GM19240 (cell line): Measurements from ENCODE around the gene ELAVL4.

Source experiments
- DNase-seq: peaks from one replicate; pipeline ENCODE4 v3.0.0; 2011; ENCODE audit warnings: low spot score; ENCODE audit not compliant: insufficient read length

ELAVL4 gene

DNA sequence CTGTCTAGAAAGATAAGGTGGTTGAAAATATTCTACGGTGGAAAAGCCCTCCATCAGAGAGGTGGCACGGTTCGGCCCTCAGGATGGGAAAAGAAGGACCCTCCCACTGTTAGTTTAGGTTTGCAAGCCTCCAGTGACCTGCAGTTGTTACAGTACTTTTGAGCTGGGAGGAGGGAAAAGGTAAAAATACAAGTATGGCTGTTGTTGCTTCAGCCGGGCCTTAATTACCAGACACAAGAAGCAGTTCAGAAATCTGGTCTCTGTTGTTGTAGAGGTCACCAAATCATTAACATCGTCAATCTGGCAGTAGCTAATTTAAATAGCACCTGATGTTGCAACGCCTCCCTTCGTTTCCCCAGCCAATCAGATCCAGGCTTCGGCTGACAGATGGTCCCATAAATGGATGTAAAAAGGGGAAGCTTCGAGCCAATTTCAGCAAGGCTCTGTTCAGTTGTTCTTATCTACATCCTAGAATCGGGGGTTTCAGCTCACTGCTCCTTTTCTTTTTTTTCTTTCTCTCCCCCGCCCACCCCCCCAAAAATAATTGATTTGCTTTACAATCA is at the start of gene ELAVL4:
ELAVL4 (plus strand) TSS at position 424 of the 563 bp plus-strand sequence. CDS start 270 bp downstream, outside the sequence.
- DNase-seq: no peak

DNA sequence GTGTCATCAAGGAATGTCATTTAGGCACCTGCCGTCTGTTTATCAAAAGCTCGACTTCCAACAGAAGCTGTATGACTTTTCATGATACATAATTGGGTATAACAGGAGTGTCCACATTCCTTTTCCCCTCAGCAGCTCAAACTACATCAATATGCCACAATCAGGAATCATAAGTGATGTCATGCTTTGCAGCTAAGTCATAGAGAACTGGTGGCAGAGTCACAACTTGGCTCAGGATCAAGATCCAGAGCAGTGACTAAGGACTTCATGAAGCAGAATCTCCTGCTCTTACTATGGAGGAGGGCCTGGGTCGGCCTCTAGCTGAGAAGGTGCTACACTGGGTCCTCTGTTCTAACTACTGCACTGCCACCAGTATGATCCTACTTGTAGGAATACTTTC is 48.4 kb upstream of the ELAVL4 start:
- no peak for DNase-seq

DNA sequence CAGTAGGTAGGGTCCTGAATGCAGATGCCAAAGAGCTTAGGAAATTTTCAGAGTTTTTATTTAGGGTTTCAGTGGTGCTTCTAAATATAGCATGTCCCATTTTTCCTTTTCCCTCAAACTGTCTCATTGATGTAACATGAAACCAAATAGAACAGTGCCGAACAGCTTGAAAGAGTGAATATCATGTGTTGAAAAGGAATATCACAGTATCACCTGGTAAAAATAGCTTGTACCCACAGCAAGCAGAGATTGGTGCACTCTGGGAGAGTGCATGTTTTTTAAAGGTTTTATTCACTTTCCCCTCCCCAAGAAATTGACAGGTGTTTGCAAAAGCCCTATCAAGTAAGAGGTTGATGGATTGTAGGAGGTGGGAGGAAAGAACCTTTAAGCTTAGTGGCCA is 41.9 kb upstream of the ELAVL4 start:
- DNase-seq: no peak

DNA sequence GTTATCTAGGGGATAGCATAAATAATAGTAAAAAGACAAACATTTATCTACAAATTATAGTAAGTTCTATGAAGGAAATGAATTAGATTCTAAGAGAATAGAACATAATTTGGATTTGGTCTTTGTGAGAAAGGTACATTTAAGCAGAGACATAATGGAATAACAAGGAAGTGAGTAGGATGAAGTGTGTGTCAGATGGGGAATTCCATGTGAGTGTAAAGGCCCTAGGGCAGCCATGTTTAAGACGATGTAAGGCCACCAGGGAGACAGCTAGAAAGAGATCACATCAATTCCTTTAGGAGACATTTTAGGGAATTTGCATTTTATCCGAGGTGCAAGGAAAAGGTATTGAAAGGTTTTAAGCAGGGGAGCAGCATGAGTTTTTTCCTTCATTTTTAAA is 33.8 kb upstream of the ELAVL4 start:
- no peak for DNase-seq

DNA sequence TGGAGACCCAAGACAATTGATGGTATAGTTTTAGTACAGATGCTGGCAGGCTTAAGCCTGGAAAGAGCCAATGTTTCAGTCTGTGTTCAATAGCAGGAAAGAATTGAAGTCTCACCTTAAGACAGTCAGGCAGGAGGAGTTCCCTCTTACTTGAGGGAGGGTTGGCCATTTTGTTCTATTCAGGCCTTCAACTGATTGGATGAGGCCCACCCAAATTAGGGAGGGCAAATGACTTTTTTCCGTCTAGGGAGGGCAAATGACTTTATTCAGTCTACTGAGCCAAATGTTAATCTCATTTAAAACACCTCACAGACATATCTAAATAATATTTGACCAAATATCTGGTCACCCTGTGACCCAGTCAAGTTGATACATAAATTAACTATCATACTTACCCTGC is 31.4 kb upstream of the ELAVL4 start:
- DNase-seq: no peak

DNA sequence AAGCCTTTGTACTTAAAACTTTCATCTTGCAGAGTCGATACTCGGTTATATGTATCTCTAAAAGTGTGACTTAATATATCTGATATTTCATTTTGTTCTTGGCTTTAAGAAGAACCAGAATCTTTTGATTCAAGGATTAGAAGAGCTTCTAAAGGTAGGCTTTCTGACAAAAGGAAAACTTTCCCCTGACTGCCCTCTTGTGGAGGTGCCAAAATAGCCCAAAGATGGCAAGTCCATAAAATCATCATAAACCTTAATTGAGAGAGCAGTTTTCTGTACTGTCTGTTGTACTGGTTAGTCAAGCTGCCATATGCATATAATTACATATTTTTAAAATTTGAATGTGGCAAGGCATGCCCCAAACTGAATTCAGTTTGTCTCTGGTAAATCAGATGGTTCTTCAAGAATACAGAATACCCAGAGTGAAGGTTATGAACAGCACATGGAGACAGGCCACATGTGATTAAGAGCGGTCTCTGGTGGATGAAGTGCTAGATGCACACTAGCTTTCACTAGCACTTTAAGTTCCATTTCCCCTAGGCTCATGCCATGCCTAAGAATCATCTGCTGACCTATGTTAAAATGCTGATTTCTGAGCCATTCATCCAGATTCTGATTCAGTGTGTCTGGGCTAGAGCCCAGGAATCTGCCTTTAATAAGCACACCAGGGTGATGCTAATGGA is 27.7 kb upstream of the ELAVL4 start:
- no peak for DNase-seq

DNA sequence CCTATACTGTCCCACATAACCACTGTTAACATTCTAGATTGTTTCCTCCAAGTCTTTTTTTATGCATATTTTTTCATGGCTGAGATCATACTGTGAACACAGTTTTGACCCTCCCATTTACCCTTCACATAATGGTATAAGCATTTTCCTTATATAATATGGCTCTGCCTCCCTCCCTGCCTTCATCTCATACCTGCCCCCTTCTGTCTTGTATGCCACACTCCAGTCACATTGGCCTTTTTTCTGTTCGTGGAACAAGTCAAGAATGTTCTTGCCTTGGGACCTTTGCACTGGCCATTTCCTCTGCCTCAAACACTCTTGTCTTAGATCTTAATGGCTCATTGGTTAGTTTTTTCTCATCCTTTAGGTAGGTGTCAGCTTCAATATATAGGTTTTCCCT is 24.3 kb upstream of the ELAVL4 start:
- DNase-seq: no peak

DNA sequence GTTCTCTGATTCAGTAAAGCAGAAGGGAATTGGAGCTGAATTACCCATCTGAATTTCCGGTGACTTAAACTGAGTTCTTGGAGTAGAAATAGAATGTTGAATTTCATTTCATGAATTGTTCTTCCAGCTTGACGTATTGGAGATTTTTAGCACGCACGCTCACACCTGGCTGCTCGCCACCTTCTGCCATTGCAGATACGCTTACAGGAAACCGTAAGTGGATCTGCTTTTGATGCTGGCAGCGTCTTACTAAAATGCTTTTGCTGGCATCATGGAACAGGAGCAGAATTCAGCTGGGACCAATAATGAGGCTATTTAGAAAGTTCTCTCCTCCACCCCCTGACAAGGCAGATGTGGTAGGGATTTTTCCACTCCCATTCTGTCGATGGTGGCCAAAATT is 17.7 kb upstream of the ELAVL4 start:
- DNase-seq: no peak

DNA sequence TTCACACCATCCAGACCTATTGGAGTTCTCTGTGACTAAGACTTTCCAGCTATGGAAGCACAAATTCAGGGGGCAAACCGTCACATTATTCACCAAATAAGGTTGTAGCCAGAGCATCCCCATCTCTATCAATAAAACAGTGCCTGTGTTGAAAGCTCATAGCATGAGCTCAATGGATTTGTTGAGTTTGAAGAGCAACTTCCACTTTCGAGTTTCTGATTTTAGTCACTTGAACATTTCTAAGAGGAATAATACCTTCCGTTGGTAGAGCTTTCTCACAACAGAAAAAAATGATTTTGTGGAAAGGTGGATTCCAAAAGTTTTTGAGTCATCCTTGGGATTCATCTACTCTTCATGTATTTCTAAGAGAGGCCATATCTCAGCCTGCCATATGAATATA is 13.0 kb upstream of the ELAVL4 start:
- no peak for DNase-seq

DNA sequence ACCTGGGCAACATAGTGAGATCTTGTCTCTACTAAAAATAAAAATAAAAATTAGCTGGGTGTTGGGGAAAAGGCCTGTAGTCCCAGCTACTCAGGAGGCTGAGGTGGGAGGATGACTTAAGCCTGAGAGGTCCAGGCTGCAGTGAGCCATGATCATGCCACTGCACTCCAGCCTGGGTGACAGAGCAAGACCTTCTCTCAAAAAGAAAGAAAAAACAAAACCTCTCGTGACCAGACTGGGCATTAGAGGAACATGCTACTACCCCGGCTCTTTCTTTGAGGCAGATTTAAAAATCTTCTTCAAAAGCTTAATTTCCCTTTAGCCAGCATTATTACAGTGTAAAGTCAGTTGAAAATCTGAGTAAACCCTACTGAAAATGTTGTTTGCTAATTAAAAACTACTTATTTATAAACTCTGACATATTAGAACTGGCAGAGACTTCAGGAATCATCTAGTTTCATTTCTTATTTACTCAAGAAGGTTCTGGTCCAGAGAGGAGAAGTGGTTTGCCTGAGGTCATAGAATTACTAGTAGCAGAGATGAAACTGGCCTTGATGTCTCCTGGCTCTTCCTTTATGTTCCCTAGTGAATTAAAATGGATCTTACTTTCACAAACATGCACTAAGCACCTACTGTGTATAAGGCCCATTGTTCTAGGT is 11.6 kb upstream of the ELAVL4 start:
- DNase-seq: no peak

DNA sequence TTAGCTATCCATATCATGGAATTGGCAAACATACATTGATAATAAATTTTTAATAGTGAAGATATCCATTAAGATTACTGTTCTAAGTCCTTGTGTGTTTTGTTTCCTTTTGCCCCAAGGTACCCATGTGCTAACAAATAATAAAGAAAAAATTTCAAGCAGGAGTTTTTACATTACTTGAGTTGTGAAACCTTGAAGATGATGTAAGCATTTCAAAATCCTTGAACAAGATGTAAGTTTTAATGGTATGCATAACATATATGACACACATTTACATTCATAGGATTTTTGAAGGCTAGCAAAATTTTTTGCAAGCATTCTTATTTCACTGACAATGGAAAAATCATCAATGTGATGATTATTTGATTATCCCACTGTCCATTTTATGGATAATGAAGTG is 10.9 kb upstream of the ELAVL4 start:
- no peak for DNase-seq

DNA sequence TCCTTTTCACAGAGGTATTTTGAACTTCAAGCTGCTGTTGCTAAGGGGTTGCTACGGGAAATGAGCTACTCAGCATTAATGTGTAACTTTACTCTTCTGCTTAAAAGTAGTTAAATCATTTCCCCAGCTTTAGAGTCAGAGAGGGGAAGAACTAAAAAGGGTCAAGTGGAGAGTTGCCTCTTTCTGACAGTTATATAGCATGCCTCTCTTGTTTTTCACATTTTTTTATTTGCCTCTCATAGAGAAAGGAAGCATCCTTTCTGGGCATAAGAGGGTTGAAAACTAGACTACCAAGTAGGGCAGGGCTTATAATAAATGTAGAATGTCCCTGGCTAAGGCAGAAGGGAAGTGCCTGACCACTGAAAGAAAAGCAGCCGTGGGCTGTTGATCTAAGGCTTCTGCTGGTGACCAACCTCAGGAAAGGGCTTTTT is 10.1 kb upstream of the ELAVL4 start:
- DNase-seq: no peak

DNA sequence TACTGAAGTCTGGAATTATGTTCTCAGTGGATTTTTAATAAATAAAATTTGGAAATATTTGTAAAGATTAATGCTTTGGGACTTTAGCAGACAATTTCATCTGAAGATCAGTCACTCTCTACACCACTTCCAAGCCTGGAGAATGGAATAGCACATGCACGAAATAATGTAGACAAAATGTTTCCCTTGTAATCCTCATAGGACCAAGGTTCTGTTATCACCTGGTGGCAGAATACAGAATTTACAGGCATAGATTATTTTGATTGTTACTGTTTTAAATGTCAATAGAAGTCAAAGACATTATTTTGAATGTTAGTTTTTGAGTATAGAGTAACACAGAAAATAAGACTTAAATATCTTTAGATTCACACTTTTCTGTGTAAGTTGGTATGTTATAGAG is 9.1 kb upstream of the ELAVL4 start:
- DNase-seq: no peak

DNA sequence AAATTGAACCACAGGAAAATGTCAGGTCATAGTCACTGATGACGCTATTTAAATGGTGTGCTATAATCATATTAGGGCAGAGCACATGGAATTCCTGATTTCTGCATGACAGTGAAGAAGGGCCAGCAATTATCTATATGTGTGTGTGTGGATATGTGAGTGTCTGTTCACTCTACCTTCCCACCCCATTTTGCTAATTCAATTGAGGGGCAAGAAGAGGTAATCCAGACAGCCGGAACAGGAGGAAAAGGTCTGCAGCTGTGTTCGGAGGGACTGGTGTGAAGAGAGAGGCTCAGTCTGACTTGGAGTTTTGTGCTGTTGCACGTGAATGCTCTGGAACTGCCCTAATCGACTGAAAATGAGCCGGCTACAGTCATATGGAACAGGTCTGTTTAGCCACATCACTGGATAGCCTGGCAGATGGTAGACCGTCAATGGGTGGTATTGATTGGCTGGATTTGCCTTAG is 5.1 kb upstream of the ELAVL4 start:
- no peak for DNase-seq

DNA sequence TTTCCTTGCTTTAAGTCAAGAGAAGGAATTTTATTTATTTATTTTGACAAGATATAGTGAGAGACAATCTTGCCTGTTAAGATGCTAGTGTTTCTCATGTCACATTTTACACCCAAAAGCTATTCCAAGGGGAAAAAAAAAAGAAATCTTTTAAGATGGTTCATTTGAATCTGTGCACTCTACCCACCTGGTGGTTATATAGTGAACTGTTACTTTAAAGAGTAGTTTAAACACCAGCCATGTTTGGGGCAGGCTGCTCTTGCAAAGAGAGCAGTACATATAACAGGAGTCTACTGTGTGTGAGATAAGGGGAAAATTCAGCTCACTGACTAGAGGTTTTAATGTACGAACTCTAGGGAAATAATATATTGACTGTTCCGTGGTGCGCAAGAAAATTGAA is 3.3 kb upstream of the ELAVL4 start:
- no peak for DNase-seq

DNA sequence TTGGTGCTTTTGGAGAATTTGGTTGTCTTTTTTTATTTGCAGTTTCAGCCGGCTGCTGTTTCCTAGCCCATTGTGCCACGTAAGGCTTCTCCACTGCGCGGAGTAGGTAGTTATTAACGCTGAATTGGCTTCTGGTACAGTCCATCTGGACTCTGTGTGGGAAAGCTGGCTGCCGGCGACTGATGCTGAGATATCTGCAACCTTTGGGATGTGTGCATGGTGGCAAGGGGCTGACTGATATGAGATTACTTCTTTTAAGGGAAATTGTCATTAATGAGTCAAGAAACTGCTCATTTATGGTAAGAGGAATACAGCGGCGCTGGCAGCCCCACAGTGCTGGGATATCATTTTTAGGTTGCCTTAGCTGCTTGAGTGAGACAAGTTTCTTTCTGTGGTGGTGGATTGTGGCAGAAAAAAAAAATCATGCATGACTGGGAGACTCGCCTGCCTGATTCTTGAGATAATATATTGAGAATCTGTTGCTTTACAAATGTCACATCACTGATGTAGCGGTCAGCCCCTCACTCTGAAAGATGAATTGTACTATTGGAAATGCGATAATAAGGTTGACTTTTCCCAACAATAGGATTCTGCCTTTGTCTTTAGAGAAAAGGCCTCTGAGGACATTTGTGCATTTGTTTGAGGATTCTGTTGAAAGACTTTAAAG is 2.5 kb upstream of the ELAVL4 start:
- no peak for DNase-seq

DNA sequence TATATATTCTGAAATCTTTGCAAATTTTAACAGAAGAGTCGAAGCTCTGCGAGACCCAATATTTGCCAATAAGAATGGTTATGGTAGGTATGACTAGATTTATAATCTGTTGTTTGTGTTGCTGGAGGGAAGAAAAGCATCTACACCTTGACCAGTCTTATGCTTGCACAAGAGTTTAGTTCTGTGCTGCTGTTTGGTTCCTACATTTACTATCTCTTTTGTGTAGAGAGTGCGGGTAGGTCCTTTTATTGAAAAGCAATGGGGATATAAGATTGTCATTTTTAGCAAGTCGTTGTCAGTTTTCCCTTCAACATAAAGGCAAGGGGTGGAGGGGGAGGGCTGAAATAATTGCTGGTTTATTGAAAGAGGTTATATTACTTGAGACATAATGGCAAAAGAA is 396 bp downstream of the ELAVL4 start:
- DNase-seq: no peak

DNA sequence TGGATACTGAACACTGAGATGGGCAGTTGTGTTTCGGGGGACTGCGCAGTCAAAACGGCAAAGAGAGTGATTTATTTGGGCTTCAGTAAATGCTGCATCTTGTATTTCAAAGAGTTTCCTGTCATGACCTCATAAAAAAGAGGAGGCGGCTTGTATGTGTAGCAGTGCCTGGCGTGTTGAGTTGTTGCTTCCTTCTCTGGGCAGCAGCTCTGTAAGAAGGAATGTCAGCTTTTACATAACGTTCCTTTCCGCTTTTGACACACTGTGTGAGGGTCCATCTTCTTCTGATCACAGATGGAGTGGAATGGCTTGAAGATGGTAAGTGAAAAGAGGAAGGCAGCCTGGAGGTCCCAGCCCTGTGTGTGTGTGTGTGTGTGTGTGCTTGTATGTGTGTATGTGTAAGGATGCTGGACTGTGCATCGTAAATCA is 941 bp downstream of the ELAVL4 start:
- no peak for DNase-seq

DNA sequence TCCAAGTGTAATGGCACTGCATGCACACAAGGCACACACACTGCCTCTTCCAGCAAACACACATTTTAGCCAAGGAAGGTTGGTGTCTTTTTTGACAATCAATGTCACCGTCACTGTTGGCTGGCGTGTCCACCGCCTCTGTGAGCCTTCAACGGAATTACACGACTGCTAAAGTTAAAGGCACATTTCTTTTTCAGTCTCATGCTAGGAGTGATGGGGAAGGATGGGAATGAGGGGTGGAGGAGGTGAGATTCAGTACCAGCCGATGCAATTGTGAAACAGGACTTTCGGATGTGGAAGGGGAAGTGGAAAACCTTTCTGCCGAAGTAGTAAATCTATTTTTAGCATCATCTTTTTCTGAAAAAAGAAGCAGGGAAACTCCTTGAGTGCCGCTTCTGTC is 1.4 kb downstream of the ELAVL4 start:
- DNase-seq: no peak

DNA sequence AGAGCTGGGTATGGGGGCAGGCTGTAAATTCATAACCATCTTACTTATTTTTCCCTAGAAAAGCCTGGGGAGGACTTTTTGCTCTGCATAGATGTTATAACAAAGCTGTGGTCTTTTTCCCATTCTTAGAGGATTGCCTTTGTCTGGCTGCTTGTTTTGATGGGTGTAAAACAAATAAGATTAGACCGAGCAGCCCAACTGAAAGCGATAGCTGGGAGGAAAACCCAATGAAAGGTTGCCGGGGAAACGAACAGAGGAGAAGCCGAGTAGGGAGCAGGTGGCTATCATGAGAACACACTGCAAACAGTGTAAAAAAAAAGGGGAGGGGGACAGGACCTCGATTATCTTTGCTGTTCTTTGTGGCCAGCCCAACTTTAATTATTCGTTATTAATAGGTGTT is 1.9 kb downstream of the ELAVL4 start:
- no peak for DNase-seq

DNA sequence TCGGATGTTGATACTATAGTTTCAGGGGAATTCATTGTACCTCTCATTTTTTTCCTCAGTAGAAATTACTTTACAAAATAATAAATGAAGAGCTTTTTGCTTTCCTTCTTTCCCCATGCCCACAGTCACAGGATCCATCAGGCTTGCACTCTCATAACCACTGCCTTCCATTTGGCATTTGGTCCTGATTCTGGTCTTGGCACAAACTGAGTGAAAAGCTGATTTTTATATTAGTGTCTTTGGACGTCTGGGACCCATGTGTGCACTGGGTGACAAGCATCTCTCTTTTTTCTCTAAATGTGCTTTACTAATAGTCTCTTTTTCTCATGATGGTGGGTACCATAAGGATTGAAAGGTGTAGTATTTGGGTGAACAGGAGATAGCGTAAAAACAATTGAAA is 2.8 kb downstream of the ELAVL4 start:
- DNase-seq: no peak

DNA sequence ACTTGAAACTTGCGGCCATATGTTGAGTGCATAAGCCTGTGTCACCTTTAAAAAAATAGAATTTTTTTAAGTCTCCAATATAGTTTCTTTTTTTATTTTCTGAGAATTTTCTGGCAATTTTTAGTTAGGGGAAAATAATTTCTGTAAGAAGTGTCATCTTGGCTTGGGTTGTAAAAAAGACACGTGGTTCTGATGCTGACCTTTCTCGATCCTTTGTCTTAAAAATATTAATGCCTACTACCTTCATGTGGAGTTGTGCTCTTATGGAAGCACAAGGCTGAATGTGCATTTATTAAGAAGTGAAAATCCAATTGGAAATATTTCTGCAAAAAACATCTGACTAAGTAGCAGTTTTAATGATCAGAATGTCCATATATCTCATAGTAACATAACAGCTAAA is 3.5 kb downstream of the ELAVL4 start:
- DNase-seq: no peak
